ENCODE measurements around the gene IQSEC1.

- TF ChIP-seq JUND (IDR thresholded peaks at IDR 0.05; ENCODE audit: low read length) (no peak), SP1 (IDR thresholded peaks at IDR 0.05; ENCODE audit: low read depth, low read length) (no peak), EP300 (IDR thresholded peaks at IDR 0.05; ENCODE audit: borderline replicate concordance in 1 of 2, low read depth in 2 of 2, low read length in 2 of 2) (no peak), EZH2 (IDR thresholded peaks at IDR 0.05; ENCODE audit: low read depth, low read length, severe bottlenecking) (no peak), POLR2A (IDR thresholded peaks at IDR 0.05; ENCODE audit: control extremely low read depth in 1 of 2, low read depth in 2 of 2, low read length in 2 of 2) (no peak)
These were observed 152.3 kb downstream of the IQSEC1 start for GRCh38 chr3:12920967-12921366.
